GM19351 (cell line): ENCODE measurements around the gene SHISA5.

Source experiments
- ATAC-seq: cut with Tn5 transposase; IDR thresholded peaks from one replicate; pipeline ENCODE4 v1.9.1; 2021; ENCODE audit warnings: mild to moderate bottlenecking, moderate library complexity; ENCODE audit not compliant: unreplicated experiment

SHISA5 gene

DNA sequence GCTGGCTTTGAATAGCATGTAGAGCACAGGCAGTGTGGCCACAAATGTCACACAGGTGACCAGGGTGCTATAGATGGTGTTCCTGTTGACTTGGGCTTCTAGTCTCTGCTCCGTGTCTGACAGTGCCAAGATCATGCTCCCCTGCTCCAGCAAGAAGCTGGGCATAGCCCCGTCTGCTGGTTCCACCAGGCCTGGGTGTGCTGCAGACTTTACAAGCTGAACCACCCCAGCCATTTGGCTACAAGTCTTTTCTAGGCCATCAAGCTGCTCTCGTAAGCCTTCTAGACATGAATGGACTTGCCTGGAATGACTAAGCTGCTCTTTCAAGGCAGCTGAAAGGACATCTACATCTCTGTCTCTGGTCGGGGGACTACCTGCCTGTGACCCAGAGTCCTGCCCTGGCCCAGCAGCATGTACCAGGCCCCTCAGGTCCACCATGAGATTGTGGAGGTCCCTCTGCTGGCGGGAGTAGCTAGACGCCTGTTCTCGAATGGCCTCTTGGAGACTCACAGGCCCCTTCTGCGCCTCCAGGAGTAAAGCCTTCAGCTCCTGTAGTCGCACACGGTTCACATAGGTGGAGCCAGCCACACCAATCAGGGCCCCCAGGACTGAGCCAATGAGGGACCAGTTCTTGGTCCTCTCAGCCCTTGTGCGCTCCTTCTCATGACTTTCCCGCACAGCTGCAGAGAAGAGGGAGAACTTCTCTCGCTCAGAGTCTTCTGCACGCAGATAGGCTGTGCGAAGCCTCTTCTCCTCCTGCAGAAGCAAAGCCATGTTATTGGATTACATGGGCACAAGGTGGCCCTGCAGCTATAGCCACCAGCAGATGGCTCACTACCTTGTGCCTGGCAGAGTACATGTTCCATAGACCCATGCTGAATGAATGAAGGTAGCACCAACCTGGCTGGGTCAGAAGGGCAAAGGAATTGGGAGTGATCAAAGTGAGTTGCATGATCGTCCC is 71.3 kb downstream of the SHISA5 start:
- ATAC-seq: no peak

DNA sequence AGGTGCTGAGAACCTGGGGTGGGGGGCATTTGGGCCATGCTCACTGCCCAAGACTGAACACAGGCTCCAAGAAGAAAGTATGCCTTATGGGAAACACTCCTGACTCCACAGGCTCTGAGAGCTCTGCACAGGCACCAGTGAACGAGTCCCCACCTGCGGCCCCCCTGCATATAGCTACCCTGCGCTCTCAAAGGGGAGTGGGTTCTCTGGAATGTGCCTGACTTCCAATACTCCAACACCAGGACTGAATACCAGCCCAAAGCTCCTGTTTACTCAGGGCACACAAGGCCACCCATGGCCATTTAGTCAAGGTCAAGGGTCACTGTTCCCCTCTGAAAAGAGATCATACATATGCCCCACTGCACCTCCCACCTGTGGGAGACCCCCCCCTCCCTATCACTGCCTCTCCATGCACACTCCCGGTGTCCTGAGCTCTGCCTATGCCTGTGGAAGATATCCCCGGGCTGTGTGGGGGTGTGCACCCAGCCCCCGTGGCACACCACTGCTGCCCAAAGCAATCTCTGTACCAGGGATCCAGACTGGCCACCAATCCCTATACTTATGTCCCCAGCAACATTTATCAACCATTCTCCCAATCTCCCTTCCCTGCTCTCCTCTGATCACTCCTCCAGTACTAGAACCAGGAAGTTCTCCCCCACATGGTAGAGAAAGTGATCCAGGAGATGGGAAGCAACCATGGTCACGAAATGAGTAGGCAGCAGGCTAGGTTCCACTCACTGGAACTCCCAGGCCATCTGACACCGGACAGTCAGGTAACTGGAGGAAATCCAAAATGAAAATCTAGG is 72.5 kb downstream of the SHISA5 start:
- ATAC-seq: no peak

DNA sequence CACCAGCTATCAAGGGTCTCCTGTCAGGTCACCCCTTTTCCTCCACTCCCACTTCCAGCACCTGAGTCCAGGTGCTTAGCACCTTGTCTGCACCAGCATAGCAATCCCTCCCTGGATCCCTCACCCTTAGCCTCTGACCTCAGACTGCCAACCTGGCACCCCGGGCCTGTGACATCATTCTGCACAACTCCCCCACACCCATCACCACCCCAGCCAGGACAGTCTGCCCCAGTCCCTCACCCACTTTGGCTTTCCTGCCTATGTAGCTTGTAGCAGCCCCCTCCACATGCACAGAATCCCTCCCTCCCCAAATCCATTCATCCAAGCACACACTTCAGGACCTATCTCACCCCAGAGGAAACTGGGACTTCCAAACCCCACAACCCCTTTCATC is 73.3 kb downstream of the SHISA5 start:
- no peak for ATAC-seq

DNA sequence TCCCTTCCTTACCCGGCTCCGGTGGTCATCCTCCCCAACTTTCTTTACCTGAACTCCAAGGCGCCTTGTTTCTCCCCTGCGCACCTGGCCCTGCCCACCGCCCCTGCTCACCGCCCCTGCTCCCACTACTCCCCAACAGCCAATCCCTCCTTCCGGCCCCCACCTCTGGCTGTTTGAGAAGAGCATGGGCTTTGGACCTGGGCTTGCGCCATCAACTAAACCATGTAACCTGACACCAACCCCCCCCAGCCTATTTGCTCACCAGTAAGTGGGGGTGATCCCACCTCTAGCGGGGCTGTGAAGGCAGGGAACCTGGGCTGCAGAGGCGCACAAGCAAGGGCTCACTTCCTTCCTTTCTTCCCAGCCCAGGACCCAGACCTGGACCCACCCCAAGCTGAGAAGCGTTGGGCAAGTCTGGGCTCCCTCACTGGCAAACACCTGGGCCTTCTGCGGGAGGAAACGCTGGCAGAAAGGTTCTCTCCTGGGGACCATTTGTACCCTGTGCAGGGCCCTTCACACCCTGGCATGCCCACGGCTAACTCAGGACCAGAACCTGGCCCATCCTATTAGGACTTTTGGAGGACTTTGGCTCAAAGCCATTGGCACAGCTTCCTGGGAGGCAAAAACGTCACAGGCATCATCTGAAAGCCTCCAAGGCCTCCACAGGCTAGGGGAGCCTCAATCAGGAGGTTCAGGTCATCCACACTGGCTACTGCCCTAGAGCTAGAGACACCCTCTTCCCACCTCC is 73.8 kb downstream of the SHISA5 start, which contains the start of gene PLXNB1:
PLXNB1 (minus strand) TSS at position 127 of the 748 bp plus-strand sequence. CDS start 5,475 bp downstream, outside the sequence.
- ATAC-seq: no peak

DNA sequence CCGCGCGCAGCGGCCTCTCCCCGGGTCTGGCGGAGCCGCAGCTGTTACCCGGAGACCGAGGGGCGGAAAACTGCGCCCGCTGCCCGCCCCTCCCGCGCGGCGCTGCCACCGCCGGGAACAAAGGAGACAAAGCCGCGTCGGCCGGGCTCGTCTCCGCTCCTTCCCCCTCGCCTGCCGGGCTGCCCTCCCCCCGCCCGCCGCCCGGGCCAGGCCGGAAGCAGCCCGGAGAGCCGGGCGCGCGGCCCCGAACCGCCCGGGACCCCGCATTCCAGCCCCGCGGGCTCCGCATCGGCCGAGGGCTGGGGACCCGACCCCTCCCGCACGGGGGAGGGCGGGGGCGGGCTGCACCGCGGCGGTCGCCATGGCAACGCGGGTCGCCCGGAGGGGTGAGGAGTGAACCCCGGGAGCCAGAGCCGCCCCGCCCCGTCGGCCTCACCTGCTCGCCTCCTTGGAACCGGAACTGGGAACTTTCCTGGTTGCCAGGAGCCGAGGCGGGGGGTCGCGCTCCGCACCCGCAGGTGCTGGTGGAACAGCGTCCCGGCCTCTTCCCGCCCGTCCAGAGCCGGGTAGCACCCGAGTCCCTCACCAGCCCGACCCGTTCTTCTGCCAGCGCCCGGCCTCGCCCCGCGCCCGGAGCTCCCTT is 74.5 kb downstream of the SHISA5 start:
- ATAC-seq: no peak

DNA sequence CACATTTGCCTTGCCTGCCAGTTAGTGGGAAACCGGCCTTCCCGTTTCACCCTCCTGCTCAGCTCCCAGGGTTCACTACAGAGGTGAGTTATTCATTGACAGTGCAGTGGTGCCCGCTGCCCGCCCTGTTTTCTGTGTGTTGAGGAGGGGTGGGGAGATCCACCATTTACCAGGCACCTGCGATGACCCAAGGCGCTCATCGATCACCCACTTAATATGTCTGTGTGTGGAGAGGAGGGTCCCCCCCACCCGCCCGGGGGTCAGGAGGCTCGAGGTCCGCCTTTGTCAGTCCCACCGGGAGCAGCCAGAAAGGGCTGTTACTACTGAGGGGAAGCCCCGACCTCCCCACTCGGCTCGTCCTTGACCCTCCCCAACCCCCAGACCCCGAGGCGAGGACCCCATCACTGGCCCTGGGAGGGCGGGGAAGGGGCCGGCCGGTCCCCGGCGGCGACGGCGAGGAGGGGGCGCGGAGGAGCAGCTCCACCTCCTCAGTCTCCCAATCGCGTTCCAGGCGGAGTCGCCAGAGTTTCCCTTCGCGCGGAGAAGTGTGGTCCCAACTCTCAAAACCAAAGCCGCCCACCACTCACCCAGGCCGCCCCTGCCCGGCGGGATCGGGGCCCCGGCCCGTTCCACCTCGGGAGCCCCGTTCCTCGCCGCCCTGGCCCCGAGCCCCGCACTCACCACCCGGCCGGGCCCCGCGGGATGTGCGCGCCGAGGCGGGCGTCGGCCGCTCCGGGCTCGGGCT is 75.2 kb downstream of the SHISA5 start:
- ATAC-seq: no peak

DNA sequence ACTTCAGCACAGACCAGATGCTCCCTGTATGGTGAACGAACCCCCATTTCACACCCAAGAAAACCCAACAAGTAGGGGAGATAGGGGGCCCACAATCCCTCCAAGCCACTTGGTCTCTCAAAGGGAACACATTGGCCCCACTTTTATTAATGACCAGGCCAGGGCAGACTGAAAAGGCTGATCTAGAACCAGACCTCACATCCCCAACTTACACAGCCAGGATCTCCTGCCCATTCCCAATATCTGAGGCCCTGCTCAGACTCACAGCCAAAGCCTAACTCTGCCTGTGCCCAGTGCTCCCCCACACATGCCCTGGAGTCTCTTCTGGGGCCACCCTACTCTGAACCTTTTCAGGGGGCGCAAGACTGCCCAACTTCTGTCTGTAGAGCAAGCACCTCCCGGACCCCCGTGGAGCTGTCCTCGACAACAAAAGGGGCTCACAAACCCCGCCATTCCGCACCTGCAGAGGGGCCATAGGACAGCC is 75.8 kb downstream of the SHISA5 start:
- ATAC-seq: no peak

DNA sequence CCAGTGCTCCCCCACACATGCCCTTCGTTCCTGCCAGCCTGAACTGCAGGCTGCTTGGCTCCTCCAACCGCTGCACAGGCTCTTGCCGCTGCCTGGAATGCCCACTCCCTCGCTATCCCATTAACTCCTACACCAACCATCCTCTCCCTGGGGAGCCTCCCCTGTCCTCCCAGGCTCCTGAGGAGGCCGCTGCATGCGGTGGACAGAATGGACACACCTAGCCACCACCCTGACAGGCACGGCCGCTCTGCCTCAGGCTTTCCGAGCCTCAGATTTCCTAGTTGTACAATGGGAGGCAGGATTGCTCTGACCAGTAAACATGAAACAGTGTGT is 76.4 kb downstream of the SHISA5 start:
- ATAC-seq: no peak

DNA sequence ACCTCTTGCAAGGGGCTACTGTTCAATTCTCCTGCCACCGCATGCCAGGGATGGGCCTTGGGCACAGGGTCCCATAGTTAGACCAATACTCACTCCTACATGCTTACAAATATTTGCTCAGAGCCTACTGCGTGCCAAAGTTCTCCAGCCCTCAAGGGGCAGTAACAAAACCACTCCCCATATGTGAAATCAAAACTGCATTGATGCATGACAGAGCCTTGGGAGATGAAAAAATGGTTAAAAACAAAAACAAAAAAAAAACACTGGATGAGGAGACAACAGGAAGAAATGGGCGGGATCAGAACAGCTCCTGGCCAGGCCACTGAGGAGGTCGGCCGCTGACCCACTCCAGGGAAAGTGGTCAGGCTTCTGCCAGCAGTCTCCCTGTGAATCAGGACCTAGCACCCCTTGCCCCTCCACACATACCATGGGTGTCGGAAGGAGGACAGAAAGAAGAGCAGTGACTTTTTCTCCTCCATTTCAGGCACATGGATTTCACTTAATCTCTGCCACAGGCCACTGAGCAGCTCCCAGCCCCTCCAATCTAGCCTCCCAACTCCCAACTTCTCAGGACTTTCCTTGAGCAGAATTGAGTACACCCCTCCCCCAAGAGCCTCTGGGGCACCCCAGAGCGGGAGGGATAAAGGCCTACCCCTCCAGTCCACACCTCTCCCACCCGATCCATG is 76.9 kb downstream of the SHISA5 start:
- ATAC-seq: no peak

DNA sequence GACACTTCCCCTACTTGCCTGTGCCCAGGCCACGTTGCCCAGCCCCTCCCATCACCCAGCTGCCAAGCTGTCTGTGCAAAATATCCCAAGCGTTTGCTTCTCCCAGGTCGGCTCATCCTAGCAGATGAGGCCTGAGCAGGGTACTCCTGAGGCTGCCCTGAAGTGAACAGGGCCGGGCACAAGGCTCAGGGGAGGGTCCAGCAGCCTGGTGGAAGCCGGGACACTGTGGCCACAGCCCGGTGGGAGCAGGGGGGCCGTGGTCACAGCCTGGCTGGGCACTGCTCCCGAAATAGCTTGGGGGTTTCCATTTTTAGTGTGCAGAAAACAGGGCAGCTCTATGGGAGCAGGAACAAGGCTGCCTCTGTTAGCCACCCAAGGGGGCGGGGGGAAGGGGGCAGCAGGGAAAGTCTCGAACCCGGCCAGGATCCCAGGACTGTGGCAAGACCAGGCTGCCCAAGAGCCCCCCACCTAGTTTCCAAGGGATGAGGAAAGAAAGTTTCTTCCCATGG is 77.5 kb downstream of the SHISA5 start:
- ATAC-seq: no peak

DNA sequence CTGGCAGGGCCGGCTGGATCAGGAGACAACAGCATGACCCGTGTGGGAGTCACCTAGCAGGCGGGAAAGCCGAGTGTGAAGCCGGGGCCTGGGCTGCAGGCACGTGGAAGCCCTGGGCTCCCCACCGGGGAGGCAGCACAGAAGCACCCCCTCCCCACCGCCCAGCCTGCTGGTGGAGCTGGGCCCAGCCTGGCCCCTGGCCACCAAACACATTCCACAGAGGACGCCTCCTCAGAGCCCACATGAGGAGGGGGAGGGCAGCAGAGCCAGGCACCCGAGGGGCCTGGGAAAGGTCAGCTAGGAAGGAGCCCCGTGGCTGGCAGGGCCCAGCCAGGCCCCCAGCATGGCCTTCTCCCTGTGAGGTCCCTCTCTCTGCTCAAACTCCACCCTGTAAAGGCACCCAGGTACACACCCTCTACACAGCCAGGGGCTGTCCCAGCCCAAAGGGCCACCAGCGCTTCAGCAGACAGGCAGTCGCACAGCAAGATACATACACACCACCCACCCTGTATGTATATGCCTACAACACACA is 78.6 kb downstream of the SHISA5 start:
- no peak for ATAC-seq

DNA sequence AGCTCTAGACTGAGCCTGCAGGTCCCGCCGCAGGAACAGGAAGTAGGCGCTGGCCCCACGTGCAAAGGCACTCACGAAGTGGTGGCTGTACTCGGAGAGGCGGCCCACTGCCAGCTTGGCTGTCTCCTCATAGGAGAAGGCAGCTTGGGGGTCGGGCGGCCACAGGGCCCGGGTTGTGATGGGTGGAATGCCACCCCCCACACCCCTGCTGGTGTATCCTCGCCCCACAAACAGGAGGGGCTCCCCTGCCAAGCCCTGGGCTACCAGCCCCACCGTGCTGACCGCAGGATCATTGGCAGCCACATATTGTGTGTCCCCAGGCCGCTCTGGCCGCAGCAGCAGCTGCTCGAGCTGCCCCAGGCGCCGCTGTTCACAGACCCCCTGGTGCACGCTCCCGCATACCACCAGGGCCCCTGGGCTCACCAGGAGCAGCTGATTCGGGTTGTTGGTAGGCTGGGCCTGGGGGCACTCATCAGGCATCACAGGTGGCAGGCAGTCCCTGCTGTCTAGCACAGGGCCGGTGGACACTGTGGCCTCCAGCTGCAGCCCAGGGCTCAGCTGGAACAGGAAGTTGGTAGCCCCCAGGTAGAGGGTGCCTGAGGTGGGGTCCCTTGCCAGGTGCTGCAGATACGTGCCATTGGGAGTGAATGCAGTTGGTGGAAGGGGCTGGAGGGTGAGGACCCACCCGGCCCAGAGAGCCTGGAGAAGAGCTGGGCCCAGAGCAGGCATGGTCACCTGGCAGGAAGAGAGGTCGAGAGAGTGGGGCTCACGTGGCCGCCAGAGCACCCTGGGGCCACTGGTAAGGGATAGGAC is 79.9 kb downstream of the SHISA5 start:
- no peak for ATAC-seq

DNA sequence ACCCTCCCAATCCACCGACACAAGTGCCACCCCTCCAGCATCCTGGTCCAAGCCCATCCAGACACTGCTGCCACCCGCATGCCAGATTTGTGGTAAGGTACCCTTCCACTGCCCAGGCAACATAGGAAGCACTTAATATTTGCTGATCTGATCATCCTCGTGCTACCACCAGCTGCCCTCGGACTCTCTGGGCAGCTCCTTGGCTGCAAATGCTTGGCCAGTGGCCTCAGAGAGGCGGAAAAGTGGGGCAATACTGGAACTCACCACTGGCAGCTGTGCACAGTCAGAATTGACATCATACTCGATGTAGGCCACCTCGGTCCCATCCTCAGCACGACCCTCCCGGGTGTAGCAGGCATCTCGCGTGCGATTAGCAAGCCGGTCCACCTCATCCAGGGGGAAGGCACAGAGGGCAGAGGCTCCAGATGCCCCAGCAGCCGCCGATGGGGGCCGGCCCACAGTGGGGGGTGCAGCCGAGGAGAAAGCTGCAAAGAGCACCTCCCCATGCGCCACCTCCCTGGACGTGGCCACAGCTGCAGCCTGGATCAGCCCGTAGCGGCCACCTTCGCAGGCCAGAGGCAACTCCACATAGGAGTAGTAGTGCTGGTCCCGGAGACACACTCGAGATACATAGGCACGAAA is 80.6 kb downstream of the SHISA5 start:
- ATAC-seq: no peak

DNA sequence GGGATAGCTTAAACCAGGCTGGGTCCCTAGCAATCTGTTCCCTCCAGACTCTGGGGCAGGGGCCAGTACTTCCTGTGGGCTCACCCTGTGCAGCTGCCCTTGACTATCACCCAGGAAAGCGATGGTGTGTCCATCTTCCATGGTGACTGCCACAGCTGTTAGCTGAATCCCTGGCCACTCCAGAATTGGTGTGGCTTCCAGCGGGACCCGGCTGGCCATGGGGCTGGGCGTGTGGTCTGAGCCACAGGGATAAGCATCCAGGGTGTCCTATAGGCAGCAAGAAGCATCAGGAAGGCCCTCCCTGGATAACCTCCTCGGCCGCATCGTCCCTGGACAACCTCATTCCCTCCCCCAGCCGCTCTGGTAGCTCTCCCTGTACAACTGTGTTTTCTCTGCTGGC is 81.3 kb downstream of the SHISA5 start:
- ATAC-seq: no peak

DNA sequence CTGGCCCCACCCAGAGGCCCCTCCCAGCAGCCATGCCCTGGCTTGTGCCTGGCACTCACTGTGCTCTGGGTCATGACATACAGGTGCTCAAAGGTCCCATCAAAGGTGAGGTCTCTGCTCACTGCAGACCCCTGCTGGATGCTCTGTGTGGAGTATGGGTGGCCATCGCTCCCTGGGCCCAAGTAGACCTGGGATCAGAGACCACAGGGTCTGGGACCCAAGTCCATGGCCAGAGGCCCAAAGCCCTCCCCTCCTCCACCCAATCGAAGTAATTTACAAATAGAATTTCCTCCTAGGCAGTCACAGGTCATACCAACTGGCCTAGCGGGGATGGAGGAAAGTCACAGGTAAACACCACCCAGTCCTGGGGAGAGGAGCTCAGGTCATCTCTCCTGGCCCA is 81.7 kb downstream of the SHISA5 start:
- no peak for ATAC-seq

DNA sequence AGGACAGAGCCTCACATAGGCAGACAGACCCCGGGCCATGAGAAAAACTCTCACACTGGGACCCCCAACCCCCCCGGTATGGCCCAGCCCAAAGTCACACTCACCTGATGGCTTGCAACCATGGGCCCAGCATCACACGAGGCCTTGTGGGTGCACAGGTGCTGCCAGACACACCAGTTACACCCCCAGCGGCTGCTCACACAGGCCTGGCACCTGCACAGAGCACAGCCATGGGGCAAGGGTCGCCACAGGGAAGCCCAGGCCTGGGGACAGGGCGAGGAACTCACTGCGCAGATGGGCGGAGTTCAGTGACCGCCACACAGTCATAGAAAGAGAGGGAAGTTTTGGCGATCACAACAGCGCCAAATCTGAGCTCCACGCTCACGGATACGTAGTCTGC is 83.4 kb downstream of the SHISA5 start:
- no peak for ATAC-seq

DNA sequence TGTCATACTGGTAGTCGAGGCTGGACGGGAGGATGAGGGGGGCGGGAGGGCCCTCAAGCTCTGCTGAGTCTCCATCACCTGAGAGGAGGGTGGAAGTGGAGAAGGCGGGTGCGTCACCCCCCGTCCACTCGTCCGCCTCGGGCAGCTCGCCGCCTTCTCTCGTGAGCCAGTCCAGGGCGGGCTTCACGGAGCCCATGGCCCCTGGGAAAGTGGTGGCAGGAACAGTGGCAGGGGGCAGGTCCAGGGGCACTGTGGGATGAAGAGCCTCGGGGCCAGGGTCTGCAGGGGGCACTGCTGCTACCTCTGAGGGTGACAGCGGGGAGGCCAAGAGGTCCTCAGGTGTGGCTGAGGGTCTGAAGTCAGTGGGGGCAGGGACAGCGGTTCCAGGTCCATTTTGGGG is 84.4 kb downstream of the SHISA5 start:
- no peak for ATAC-seq

DNA sequence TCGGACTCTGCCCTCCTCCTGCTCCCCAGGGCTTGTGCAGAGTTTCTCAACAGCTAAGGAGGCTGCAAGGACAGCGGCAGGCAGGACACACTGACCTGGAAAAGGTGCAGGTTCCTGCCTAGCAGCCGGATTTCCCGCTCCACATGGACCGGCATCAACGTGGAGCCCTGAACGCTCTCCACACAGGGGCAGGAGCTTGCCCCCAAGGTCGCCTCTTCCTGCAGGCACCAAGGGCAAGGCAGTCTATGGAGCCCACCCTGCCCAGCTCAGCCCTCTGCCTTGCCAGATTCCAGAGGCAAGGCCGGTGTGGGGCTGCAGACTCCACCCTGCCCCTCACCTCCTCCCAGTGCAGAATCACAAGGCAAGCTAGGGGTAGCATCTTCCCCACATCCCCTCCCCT is 84.8 kb downstream of the SHISA5 start:
- ATAC-seq: no peak
